SK-MEL-5 (cell line): Measurements from ENCODE around the gene SLCO2B1. TPM values are rescaled to one million over a fixed set of nuclear protein-coding genes. Genes with fewer than 3 reads are reported as not detected.
A peak's percentile ranks its signal among the peaks of the same experiment; 100 is the strongest.

Experiments used
- DNase-seq: peaks from one replicate; pipeline ENCODE4 v3.0.0-alpha.2; 2016; ENCODE audit warnings: low read depth, low spot score
- in situ Hi-C: cut with HindIII; loops from 2 replicates; pipeline ENCODE4 v1.10.0; 2016; ENCODE audit warnings: low sequenced_read_pairs, high pct_unique_total_duplicates, low pct_unique_long_range_greater_than_20kb
- total RNA-seq: library from RNA; depleted of rRNA; stranded (reverse); fragments of >200 nt; shearing (Covaris generic); gene quantifications from 2 replicates; pipeline ENCODE4 v1.2.3, GENCODE V29; 2014; rRNA removed

The SLCO2B1 gene
- total RNA-seq, 1 experiment from 2014 or later = 0.13 TPM

DNA sequence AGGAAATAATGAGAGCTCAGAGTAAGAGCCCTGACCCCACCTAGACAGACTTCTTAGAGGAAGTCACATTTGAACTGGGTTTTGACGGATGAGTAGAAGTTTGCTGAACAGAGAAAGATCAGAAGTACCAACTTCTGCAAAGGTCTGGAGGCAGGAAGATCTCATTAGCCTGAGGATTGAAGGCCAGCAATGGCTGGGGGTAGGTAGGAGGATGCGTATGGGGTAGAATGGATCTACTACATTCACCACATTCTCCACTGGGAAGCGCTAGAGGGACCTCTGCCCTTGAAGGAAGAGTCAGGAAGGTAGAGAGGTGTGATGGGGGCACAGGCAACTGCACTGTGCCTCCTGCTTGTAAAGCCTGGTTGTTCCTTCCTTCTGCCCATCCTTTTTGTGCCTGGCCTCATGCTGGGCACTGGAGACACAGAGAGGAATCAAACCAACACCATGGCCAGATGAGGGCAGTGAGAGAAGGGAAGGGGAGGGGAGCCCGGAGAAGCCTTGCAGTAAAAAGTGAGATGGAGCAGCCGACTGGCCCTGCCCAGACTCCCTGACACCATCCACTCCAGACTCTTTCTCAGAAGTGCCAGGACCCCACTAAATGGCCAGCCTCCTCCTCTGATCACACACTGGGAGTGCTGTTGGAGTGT is 94.6 kb downstream of the SLCO2B1 start:
- in situ Hi-C loops = no loop called here
- peak; percentile 65 for DNase-seq

DNA sequence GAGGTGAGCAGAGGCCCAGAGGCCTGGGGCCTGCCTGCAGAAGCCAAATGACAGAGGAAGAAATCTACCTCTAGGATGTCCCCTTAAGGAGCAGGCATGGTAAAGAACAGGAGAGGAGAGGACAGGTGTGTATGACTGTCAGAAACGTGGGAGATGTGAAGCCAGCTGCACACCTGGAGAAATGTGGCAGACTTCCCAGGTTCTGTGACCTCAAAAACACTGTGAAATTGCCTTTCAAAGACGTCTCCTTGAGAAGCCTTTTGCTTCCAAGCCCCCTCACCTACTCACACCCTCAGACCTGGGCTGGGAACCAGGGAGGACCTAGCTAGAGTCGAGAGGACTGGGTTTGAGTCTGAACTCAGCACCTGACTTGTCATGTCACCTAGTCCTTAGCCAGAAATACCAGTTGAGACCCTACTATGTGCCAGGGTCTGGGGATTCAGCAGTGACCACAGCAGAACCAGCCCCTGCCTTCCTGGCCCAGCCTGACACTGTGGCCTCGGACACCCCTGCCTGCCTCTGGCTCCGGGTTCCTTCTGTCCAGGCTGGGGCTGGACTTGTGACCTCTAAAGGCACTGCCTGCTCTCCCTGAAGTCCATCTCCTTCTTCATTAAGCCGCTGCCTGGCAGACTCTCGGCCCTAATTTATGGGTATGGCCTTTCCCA is 95.2 kb downstream of the SLCO2B1 start:
- DNase-seq = no peak
- in situ Hi-C loops = no loop called here

DNA sequence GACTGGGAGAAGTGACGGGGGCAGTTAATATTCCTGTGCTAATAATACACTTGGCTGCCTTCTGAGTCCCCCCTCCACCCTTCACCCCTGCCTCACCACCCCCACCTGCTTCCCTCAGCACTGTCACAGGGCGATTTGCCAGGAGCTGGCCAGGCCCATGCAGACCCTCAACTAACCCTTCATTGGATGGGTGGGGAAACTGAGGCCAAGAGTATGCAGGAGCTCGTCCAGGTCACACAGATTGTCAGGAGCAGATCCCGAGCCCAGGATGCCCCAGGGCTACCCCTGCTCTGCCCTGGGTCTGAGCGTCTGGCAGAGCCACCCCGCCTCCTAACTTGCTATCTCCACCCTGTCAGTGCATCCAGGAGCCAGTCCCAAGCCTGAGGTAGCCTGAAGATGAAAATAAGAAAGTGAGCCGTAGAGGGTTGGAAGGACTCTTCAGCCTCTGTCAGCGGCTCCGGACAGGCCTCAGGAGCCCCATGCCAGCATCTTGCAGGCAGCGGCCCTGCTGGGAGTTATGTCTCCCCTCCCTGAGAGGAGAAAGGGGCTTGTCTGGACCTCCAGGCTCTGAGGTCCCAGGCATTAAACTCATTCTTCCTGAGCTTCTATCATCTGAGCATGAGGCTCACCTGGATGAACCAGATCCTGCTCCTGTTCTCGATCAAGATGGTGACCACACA is 95.9 kb downstream of the SLCO2B1 start:
- in situ Hi-C loops = no loop called here
- no peak for DNase-seq

DNA sequence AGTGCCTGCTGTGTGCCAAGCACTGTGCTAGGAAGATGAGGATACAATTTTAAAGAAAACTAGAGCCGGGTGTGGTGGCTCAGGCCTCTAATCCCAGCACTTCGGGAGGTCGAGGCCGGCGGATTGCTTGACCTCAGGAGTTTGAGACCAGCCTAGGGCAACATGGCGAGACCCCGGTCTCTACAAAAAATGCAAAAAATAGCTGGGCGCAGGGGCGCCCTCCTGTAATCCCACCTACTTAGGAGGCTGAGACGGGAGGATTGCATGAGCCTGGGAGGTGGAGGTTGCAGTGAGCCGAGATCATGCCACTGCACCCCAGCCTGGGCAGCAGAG is 98.0 kb downstream of the SLCO2B1 start:
- in situ Hi-C loops = no loop called here
- DNase-seq = no peak

DNA sequence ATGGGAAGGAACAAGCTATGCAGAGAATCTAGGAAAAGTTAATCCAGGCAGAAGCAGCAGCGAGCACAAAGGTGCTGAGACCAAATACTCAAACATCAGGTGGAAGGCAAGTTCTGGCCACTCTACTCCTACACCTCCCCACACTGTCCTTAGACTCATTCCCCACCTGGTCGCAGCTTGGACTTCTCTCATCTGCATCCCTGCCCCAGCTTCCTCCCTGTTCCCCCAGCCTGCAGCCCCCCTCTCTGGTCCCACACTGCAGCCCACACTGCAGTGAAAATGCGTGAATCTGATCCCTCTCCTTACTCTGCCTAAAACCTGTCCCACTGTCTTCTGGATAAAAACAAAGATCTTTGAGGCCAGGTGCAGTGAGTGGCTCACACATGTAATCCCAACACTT is 98.8 kb downstream of the SLCO2B1 start:
- DNase-seq = no peak
- in situ Hi-C loops = no loop called here

DNA sequence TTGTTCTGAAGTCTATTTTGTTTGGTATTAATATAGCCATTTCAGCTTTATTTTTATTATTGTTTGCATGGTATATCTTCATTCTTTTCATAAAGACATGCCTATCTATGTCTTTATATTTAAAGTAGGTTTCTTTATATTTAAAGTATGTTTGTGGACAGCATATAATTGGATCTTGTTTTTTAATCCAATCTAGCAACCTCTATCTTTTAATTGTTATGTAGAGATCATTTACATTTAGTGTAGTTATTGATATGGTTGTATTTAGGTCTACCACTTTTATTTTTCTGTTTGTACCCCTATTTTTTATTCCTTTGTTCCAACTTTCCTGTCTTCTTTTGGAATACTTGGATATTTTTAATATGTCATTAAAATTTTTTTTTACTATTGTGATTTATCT is 103.4 kb downstream of the SLCO2B1 start:
- DNase-seq = no peak
- in situ Hi-C loops = no loop called here

Other genes starting within 250 kb of the SLCO2B1 start
- 25.5 and 30.0 TPM in 2 replicates for gene XRRA1, start 202.0 kb upstream of the SLCO2B1 start, total RNA-seq
- gene SPCS2, start 201.8 kb upstream of the SLCO2B1 start, total RNA-seq = 166 and 168 TPM in 2 replicates
- 46.8 and 50.8 TPM in 2 replicates for gene NEU3, start 162.2 kb upstream of the SLCO2B1 start, total RNA-seq
- gene OR2AT4, start 54.2 kb upstream of the SLCO2B1 start, total RNA-seq = 0.05 TPM in 1 of 2 replicates, not detected in the other
- 1.4 and 2.7 TPM in 2 replicates for gene TPBGL, start 89.7 kb downstream of the SLCO2B1 start, total RNA-seq
- gene ARRB1, start 200.6 kb downstream of the SLCO2B1 start, total RNA-seq = 27.7 and 30.7 TPM in 2 replicates
- gene RPS3, start 248.4 kb downstream of the SLCO2B1 start, total RNA-seq = 3,453 and 4,098 TPM in 2 replicates